Tongue (tissue), 2 donors: ENCODE results near the gene ITGB1BP2. TPM values are rescaled to one million over a fixed set of nuclear protein-coding genes. Genes with fewer than 3 reads are reported as not detected.
"Not testable (repeated sequence)": the region's sequence is repeated elsewhere in the genome, so short reads cannot be mapped to it uniquely, and the experiment has no call there.

Experiments used
- DNase-seq: peaks from one replicate; pipeline ENCODE4 v3.0.0-alpha.2; 2015
- total RNA-seq: library from RNA; depleted of rRNA; stranded (reverse); fragments of >200 nt; gene quantifications from one replicate; pipeline ENCODE4 v1.2.3, GENCODE V29; 2014

ITGB1BP2 gene
- total RNA-seq: 80.2 TPM

- DNase-seq: peak; percentile 71
Observed at GRCh38 chrX:71301195-71301924, at the start of gene ITGB1BP2. TSS of gene ITGB1BP2 (plus strand) at chrX:71301750. CDS start at chrX:71301807, 57 bp downstream.

GRCh38 chrX:71252221-71252620, 49.3 kb upstream of the ITGB1BP2 start:
- no peak for DNase-seq

- DNase-seq: peak; percentile 72
Observed at GRCh38 chrX:71253253-71254091, 48.1 kb upstream of the ITGB1BP2 start.

GRCh38 chrX:71254092-71254963, 47.2 kb upstream of the ITGB1BP2 start, which contains the start of gene ZMYM3:
TSS of gene ZMYM3 (minus strand) at chrX:71254140. CDS start at chrX:71253255, 885 bp downstream.
- DNase-seq: peak; percentile 93

- DNase-seq: no peak
Observed at GRCh38 chrX:71256051-71256450, 45.5 kb upstream of the ITGB1BP2 start.

- no peak for DNase-seq
Observed at GRCh38 chrX:71256856-71257255, 44.7 kb upstream of the ITGB1BP2 start.

GRCh38 chrX:71268624-71269023, 32.9 kb upstream of the ITGB1BP2 start:
- not testable (repeated sequence) for DNase-seq

- no peak for DNase-seq
Observed at GRCh38 chrX:71269801-71270395, 31.7 kb upstream of the ITGB1BP2 start.

- not testable (repeated sequence) for DNase-seq
Observed at GRCh38 chrX:71272313-71272712, 29.2 kb upstream of the ITGB1BP2 start.

GRCh38 chrX:71281300-71281699, 20.2 kb upstream of the ITGB1BP2 start:
- DNase-seq: not testable (repeated sequence)

- DNase-seq: no peak
Observed at GRCh38 chrX:71282514-71283402, 18.8 kb upstream of the ITGB1BP2 start.

GRCh38 chrX:71283403-71284143, 18.0 kb upstream of the ITGB1BP2 start, which contains the start of gene NONO:
TSS of gene NONO (plus strand) at chrX:71283635. CDS start at chrX:71290638, 7,003 bp downstream.
- DNase-seq: peak; percentile 98

GRCh38 chrX:71285929-71286328, 15.6 kb upstream of the ITGB1BP2 start:
- no peak for DNase-seq

- DNase-seq: no peak
Observed at GRCh38 chrX:71291381-71291780, 10.2 kb upstream of the ITGB1BP2 start.

GRCh38 chrX:71292669-71293365, 8.7 kb upstream of the ITGB1BP2 start:
- no peak for DNase-seq

GRCh38 chrX:71296806-71297205, 4.7 kb upstream of the ITGB1BP2 start:
- DNase-seq: no peak

GRCh38 chrX:71298119-71298518, 3.4 kb upstream of the ITGB1BP2 start:
- no peak for DNase-seq

- not testable (repeated sequence) for DNase-seq
Observed at GRCh38 chrX:71300064-71300463, 1.5 kb upstream of the ITGB1BP2 start.

GRCh38 chrX:71300495-71300894, 1.1 kb upstream of the ITGB1BP2 start:
- not testable (repeated sequence) for DNase-seq
